Stimulated activated CD4-positive, alpha-beta T cell treated with anti-CD3 and anti-CD28 coated beads, TNF-alpha, amount 100 ng/mL, for 1 hour (primary cell): ENCODE data around the gene RSRC1.
"Not testable (repeated sequence)": the region's sequence is repeated elsewhere in the genome, so short reads cannot be mapped to it uniquely, and the experiment has no call there.

Source experiments
- DNase-seq, 3 donors: peaks; one replicate each; pipeline ENCODE4 v3.0.0-alpha.2; 2020; ENCODE audit warnings: low read depth in 3 of 3, low spot score in 1 of 3

The RSRC1 gene

DNA sequence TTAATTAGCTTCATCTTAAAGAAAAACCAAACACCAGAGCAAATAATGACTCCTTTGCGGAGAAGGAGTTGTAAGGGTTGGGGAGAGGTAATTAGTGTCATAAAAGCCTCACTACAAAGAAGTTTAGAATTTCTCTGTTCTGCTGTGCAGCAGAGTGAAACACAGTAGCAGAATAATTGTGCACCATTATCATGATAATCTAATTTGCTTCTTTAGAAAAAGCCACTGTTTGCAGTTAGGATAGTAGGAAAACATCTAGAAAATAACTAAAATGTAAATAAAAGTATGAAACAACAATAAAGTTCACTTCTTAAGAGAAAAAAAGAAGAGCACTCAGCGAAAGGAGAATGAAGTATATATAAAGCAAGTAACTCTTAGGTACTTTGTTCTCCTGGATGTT is 9.2 kb upstream of the RSRC1 start:
- DNase-seq: no peak

GRCh38 chr3:158101335-158102241 is 8.3 kb upstream of the RSRC1 start:
- no peak for DNase-seq

DNA sequence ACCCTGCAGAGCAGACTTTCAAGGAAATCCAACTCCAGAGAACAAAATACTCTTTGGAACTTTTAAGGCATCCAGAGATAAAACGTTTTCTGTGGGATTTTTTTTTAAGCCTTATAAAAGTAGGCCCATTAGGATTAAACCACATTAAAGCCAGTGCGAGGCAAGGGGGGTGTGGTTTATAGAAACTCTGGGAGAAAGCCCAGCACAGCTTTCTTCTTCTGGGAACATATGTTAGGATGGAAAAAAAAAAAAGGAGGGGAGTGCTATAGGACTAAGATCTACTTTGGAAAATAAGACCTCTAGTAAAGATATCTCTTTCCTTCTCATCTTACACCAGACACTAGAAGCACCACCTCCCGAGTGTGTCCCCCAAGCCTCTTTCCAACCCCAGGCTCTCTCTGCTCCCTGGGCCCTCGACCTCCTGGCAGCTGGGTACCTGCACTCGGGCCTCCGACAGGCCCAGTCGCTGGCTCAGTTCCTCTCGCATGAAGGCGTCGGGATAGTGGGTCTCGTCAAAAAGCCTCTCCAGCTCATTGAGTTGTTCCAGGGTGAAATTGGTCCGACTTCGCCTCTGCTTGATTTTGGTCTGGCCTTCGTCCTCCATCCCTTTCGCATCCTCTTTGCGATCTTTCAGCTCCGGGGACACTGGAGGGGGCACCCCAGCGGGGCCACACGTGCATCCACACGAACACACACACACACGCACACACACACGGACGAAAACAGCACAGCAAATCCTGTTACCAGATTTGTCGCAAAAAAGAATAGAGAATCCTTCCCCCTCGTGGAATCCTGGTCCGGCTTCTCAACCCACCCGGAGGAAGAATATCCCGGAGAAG is 7.4 kb upstream of the RSRC1 start:
- no peak for DNase-seq

DNA sequence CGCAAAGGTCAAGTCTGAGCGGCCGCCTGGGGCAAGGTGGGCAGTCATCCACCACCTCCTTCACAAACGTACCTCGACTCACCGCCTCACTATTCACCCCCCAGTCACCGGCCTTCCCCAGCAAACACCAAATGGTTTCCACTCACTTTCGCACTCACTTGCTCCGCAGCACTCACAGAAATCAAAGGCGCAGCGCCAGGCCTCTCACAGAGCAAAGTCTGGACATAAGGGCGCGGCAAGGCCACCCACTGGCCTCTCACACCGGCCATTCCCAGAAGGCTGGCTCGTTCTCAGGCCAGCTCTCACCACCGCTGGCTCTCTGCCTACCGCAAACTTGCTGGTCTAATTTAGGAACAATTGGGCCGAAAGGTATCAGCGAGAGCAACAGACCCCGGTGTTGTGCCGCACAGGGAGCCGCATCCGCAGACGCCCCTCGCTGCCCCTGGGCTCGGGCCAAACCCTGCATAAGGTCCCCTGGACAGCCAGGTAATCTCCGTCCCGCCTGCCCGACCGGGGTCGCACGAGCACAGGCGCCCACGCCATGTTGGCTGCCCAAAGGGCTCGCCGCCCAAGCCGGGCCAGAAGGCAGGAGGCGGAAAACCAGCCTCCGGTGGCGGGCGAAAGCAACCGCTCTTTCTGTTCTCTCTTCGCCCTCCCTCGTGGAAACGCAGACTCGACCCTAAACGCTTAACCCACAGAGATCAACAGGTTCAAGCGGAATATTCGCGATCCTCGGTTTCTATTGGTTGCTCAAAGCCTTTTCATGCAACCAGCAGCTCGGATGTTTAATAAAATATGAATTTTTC is 6.6 kb upstream of the RSRC1 start:
- DNase-seq: no peak

DNA sequence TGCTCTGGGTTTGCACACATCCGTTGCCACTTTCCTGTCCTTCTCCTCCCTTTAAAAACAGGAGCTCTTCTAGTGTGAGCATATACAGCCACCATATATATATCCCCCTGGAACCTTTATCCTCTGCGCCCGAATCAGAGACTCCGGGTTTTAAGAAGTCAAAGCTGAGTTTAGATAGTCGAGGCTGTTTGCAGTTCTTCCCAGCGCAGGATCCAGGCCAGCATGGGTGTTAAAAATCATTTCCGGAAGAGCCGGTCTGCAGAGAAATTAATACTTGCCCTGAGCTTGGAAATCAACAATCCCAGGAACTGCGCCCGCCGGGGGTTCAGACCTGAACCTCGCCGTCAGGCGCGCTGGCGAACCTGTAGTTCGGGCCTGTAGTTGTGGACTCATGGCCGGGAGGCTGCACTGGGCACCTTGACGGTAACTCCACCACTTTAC is 6.0 kb upstream of the RSRC1 start:
- no peak for DNase-seq

DNA sequence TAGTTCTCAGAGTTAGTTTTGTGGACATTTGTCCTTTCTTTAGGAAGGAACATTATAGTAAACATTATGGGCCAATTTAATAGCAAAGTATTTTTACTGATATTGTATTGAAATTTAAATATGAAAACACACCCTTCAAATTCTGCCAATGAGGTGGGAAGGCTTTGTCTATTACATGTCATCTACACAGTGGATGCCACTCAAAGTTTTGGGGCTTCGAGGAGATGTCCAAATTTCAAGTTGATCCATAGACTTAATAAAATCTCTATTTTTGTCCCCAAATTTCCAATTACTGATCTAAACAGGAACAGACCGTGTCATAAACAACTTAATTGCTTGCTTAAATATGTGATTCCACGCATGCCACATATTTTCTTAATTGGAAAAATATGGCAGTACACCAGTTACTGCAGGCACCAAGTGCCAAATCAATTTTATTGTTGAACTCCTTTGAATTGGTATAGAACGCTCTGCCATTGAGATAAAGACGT is 5.4 kb upstream of the RSRC1 start:
- DNase-seq: no peak

DNA sequence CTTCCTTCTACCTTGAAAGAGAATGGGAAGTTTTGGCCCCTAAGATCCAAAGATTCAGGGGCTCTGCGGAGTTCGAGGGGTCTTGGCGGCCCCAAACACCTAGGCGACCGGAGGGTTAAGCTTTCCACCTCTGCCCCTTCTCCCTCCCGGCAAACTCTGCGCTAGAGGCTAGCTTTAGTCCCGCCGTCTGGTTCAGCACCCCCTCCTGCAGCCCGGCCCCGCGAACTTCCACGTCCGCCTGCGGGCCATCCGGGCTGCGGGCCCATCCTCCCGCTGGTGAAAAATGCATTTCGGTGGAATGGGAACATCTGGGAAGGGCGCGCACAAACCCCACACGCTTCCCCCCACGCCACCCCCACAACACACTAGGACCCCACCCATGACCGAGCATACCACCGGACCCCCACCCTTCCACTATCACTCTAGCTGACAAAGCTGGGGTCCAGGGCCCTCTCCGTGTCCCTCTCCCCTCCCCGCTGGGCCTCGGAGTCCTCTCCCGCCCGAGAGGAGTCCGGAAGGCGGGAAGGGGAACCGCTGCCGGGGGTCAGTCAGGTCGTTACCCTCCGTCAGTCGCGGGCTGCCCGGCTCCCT is 4.7 kb upstream of the RSRC1 start:
- no peak for DNase-seq

- DNase-seq: no peak
Observed at GRCh38 chr3:158105710-158106253, 4.1 kb upstream of the RSRC1 start.

DNA sequence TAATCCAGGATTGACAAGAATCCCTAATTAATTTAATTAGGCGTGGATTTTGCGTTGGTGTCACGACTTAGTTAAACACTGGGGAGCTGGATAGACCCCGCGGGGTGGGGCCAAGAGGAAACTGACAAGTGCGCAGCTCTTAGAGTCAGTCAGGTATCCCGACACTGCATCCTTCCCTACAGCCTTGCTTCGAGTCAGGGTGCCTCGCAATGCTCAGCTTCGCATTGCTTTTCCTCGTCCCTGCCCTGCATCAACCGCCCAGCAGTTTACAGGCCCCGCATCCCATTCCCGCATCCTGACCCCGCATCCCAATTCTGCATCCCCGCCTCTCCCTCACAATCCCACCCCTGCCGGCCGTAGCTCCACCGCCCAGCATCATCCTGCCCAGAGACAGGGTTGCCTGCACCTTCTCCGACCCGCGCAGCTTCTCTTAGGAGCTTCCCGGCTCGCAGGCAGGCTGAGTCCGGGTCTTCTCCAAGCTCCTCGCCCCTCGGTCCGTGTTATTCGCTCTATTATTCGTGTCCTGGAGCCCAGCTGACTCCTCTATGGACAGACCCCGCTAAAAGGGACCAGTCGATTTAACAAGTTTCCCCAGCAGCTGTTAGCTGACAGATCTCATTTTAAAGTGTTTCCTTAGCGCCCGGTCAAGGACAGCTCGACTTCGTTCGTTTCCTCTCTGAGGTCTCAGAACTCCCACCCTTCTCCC is 3.0 kb upstream of the RSRC1 start:
- DNase-seq: no peak

GRCh38 chr3:158107605-158108444 is 2.1 kb upstream of the RSRC1 start:
- DNase-seq: no peak

GRCh38 chr3:158108445-158108985 is 1.4 kb upstream of the RSRC1 start:
- no peak for DNase-seq

GRCh38 chr3:158109295-158109803 is 540 bp upstream of the RSRC1 start:
- no peak for DNase-seq

GRCh38 chr3:158110658-158111018 is 749 bp downstream of the RSRC1 start:
- DNase-seq: no peak

DNA sequence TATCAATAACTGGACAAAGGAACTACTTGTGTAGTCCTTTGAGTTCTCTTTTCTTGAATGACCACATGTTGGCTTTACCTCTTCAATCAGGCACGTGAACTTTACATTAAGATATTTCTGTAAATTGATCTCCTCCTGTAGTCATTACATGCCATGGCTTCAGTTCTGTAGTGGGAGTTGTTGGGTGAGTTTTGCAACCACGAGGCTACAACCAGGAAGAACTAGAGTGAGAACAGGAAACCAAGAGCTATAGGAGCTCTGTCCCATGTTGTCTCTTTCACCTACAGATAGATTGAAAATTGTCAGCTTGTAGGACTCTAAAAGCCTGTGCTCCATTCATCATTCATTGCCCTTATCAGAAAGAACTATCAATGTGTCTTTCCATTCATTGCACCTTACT is 2.0 kb downstream of the RSRC1 start:
- no peak for DNase-seq

DNA sequence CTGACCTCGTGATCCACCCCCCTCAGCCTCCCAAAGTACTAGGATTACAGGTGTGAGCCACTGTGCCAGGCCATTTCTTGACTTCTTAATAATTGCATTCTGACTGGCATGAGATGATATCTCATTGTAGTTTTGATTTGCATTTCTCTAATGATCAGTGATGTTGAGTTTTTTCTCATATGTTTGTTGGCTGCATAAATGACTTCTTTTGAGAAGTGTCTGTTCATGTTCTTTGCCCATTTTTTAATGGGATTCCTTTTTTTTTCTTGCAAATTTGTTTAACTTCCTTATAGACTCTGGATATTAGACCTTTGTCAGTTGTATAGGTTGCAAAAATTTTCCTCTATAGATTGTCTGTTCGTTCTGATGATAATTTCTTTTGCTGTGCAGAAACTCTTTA is 3.7 kb downstream of the RSRC1 start:
- not testable (repeated sequence) for DNase-seq

DNA sequence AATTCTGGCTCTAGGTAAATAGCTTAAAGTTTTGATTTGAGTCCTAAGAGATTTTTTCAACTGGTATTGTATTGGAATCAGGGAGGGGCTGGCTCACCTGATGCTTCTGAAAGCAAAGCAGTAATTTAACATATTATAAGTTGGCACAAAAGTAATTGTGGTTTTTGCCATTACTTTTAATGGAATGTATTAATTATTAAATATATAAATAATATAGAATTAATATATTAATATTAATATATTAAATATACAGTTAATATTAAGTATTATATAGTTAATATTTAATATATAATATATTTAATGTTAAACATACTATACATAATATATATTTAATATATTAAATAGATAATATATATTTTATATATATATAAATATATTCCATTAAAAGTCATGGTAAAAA is 10.4 kb downstream of the RSRC1 start:
- no peak for DNase-seq

DNA sequence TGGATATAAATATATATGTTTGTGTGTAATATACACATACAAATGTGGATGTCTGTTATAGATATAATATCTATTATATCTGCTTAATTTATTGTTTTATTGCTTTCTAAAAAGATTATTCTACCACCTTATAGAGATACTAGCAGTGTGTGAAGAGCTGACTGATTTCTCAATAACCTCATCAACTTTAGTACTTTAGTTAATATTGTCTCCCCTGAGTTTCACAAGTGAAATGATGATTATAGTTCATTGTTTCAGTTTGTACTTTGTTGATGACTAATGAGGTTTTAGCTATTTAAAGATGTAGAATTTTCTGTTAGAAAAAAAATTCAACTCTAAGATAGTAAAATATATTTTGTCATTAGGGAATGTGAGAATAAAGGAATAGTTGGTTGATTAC is 11.4 kb downstream of the RSRC1 start:
- no peak for DNase-seq

GRCh38 chr3:158122721-158123120 is 12.8 kb downstream of the RSRC1 start:
- DNase-seq: not testable (repeated sequence)
